Measurements from ENCODE around the gene ID3. TPM values are rescaled to one million over a fixed set of nuclear protein-coding genes. Genes with fewer than 3 reads are reported as not detected.

Gene ID3
- total RNA-seq, 1 experiment from 2014 or later: 39.6 TPM

GRCh38 chr1:23571465-23571864 is 12.2 kb upstream of the ID3 start:
- Histone ChIP-seq H3K4me1 (ENCODE audit: control insufficient read depth, insufficient read depth, low read length) (peaks cover 9% of the 10 kb centered on the region), H3K27ac (ENCODE audit: low read length) (no peak overlapping the region), H3K9me3 (ENCODE audit: control insufficient read depth, insufficient read depth, low read depth, low read length) (no peaks in the 10 kb centered on the region), H3K36me3 (ENCODE audit: control insufficient read depth, insufficient read depth, low read length) (no peaks in the 10 kb centered on the region), H3K27me3 (ENCODE audit: control insufficient read depth, insufficient read depth, low read length) (no peaks in the 10 kb centered on the region), H3K4me3 (ENCODE audit: low read depth in 2 of 2, low read length in 2 of 2) (no peak overlapping the region)
- BruUV-seq (replicated peaks): no TSS peak
- intact Hi-C loops (cut with micrococcal nuclease; ENCODE audit: unreplicated experiment) (no loop called here), in situ Hi-C loops (cut with HindIII; ENCODE audit: low pct_unique_long_range_greater_than_20kb, low sequenced_read_pairs) (no loop called here)
- ATAC-seq: no peak
- POLR2A ChIA-PET: no interaction called here
- DNase-seq (ENCODE audit: low read depth, low spot score): no peak
- TF ChIP-seq TCF7L2 (IDR thresholded peaks at IDR 0.05; ENCODE audit: low read depth, low read length) (no peak), SIN3A (IDR thresholded peaks at IDR 0.05; ENCODE audit: borderline replicate concordance, insufficient read depth, low read depth, low read length) (no peak), POLR2AphosphoS5 (IDR thresholded peaks at IDR 0.05; ENCODE audit: low read depth, low read length) (no peak), REST (IDR thresholded peaks at IDR 0.05; ENCODE audit: insufficient read depth in 1 of 2, low read depth in 2 of 2, low read length in 1 of 2) (no peak), CTCF (IDR thresholded peaks at IDR 0.05) (no peak)
- CTCF ChIA-PET: interaction anchor here (0.7 kb wide), 1 partner anchor 53 kb away, joined by 4 read pairs; no protein-coding TSS in a partner anchor

GRCh38 chr1:23570001-23570691 is 10.8 kb upstream of the ID3 start:
- CTCF ChIA-PET: interaction anchor here (0.6 kb wide), 1 partner anchor 60 kb away, joined by 3 read pairs; no protein-coding TSS in a partner anchor
- H3K36me3 ChIP-seq (ENCODE audit: control insufficient read depth, insufficient read depth, low read length): no peaks in the 10 kb centered on the region
- H3K27me3 ChIP-seq (ENCODE audit: control insufficient read depth, insufficient read depth, low read length): no peaks in the 10 kb centered on the region
- peaks cover 12% of the 10 kb centered on the region for H3K4me1 ChIP-seq (ENCODE audit: control insufficient read depth, insufficient read depth, low read length)
- POLR2A ChIA-PET: no interaction called here
- BruUV-seq (replicated peaks): no TSS peak
- in situ Hi-C loops (cut with HindIII; ENCODE audit: low pct_unique_long_range_greater_than_20kb, low sequenced_read_pairs) (no loop called here), intact Hi-C loops (cut with micrococcal nuclease; ENCODE audit: unreplicated experiment) (no loop called here)
- no peak for ATAC-seq
- H3K27ac ChIP-seq (ENCODE audit: low read length): no peak overlapping the region
- no peak for DNase-seq (ENCODE audit: low read depth, low spot score)
- TF ChIP-seq POLR2AphosphoS5 (IDR thresholded peaks at IDR 0.05; ENCODE audit: low read depth, low read length) (no peak), TCF7L2 (IDR thresholded peaks at IDR 0.05; ENCODE audit: low read depth, low read length) (no peak), SIN3A (IDR thresholded peaks at IDR 0.05; ENCODE audit: borderline replicate concordance, insufficient read depth, low read depth, low read length) (no peak), CTCF (IDR thresholded peaks at IDR 0.05) (no peak)
- no peak overlapping the region for H3K4me3 ChIP-seq (ENCODE audit: low read depth in 2 of 2, low read length in 2 of 2)
- H3K9me3 ChIP-seq (ENCODE audit: control insufficient read depth, insufficient read depth, low read depth, low read length): no peaks in the 10 kb centered on the region

Data from Panc1 (cell line).